A549 (cell line): Measurements from ENCODE around the gene LUZP2. TPM values are rescaled to one million over a fixed set of nuclear protein-coding genes. Genes with fewer than 3 reads are reported as not detected.

Experiments used
- ATAC-seq, 2 experiments: fragments of 200-7000 bp in 1 of 2; fragments of >200 bp in 1 of 2; cut with Nextera tagmentation in 1 of 2; cut with Tn5 transposase in 1 of 2; 3 replicates each; pipeline versions ENCODE4 v1.8.0 to v1.9.1; 2018 to 2020; ENCODE audit warnings: mild to moderate bottlenecking in 1 of 2, moderate library complexity in 1 of 2
- CTCF ChIA-PET: fragments of 300-600 bp; sonication (Branson Sonifier 250); formaldehyde crosslinking; extraction: SDS; loops from one replicate; lab custom pipeline; 2021; ENCODE audit warnings: antibody characterized with exemption, inconsistent platforms; lab: Yijun Ruan, JAX
- POLR2A ChIA-PET: fragments of 350-600 bp; formaldehyde crosslinking; extraction: SDS; loops from one replicate; lab custom pipeline; 2021; ENCODE audit warnings: antibody characterized with exemption, inconsistent platforms; lab: Yijun Ruan, JAX
- DNase-seq, 2 experiments: peaks; one replicate each; pipeline versions ENCODE4 v3.0.0 to v3.0.0-alpha.2; 2011 to 2016; ENCODE audit warnings: low read depth in 1 of 2, low spot score in 1 of 2
- FAIRE-seq: peaks from 2 replicates; lab custom pipeline; 2011; peaks lifted over from hg19 to GRCh38; lab: Jason Lieb, UNC
- H3K27ac ChIP-seq, 2 experiments: fragments of >200 bp; sonication (Bioruptor Twin); formaldehyde crosslinking; 3 replicates each; pipeline ENCODE4 v1.5.1; 2016 to 2017
- H3K4me1 ChIP-seq: fragments of >200 bp; sonication (Bioruptor Twin); formaldehyde crosslinking; 3 replicates; pipeline ENCODE4 v1.6.1; 2016
- H3K4me2 ChIP-seq: fragments of >200 bp; sonication (Bioruptor Twin); formaldehyde crosslinking; 3 replicates; pipeline ENCODE4 v1.6.1; 2016
- H3K4me3 ChIP-seq: fragments of >200 bp; sonication (Bioruptor Twin); formaldehyde crosslinking; 3 replicates; pipeline ENCODE4 v1.5.1; 2016
- H3K9me3 ChIP-seq: fragments of >200 bp; sonication (Bioruptor Twin); formaldehyde crosslinking; 3 replicates; pipeline ENCODE4 v1.6.1; 2016
- CBX2 ChIP-seq: fragments of 200-600 bp; sonication (generic); IDR thresholded peaks from 2 replicates; pipeline ENCODE4 v1.6.1; 2016; ENCODE audit warnings: low read depth, mild to moderate bottlenecking, borderline replicate concordance
- CBX8 ChIP-seq: fragments of 200-600 bp; sonication (generic); IDR thresholded peaks from 2 replicates; pipeline ENCODE4 v1.6.1; 2016
- CEBPB ChIP-seq, 2 experiments: fragments of >200 bp in 1 of 2; sonication (Bioruptor Twin) in 1 of 2; formaldehyde crosslinking in 1 of 2; IDR thresholded peaks; 2 replicates each; pipeline ENCODE4 v1.6.1; 2012 to 2016
- CHD4 ChIP-seq: fragments of 200-600 bp; sonication (generic); IDR thresholded peaks from 2 replicates; pipeline ENCODE4 v1.6.1; 2016; ENCODE audit warnings: antibody characterized with exemption, mild to moderate bottlenecking, borderline replicate concordance
- EHF ChIP-seq: fragments of 250-450 bp; sonication (Bioruptor Pico); IDR thresholded peaks from 2 replicates; pipeline ENCODE4 v1.5.0; 2020; ENCODE audit warnings: mild to moderate bottlenecking
- EHMT2 ChIP-seq: fragments of 200-600 bp; sonication (generic); IDR thresholded peaks from 2 replicates; pipeline ENCODE4 v1.6.1; 2016; ENCODE audit warnings: antibody characterized with exemption, low read depth, mild to moderate bottlenecking, moderate library complexity
- EP300 ChIP-seq, 2 experiments: fragments of >200 bp; sonication (Bioruptor Twin); formaldehyde crosslinking; IDR thresholded peaks; 2 replicates in 1 of 2; 3 replicates in 1 of 2; pipeline ENCODE4 v1.6.1; 2016 to 2017
- FOSL2 ChIP-seq, 2 experiments: fragments of 450-650 bp in 1 of 2; fragments of >200 bp in 1 of 2; sonication (Bioruptor Twin) in 1 of 2; formaldehyde crosslinking; IDR thresholded peaks; 2 replicates each; pipeline versions ENCODE4 v1.5.0 to v1.6.1; 2016 to 2020; ENCODE audit warnings: mild to moderate bottlenecking in 1 of 2, moderate library complexity in 1 of 2
- GATA3 ChIP-seq: IDR thresholded peaks from 2 replicates; pipeline ENCODE4 v1.6.1; 2012; ENCODE audit warnings: borderline replicate concordance
- HOXA7 ChIP-seq: fragments of 250-450 bp; sonication (Bioruptor Pico); IDR thresholded peaks from 2 replicates; pipeline ENCODE4 v1.5.0; 2020; ENCODE audit warnings: mild to moderate bottlenecking, moderate library complexity
- HOXB13 ChIP-seq: fragments of 250-450 bp; sonication (Bioruptor Pico); IDR thresholded peaks from 2 replicates; pipeline ENCODE4 v1.5.0; 2020; ENCODE audit warnings: low read depth, mild to moderate bottlenecking, moderate library complexity
- KDM1A ChIP-seq: fragments of 200-600 bp; sonication (generic); IDR thresholded peaks from 2 replicates; pipeline ENCODE4 v1.6.1; 2016; ENCODE audit warnings: low read depth, mild to moderate bottlenecking
- MAFK ChIP-seq: fragments of 450-650 bp; IDR thresholded peaks from 2 replicates; pipeline ENCODE4 v1.6.1; 2014; ENCODE audit not compliant: partially characterized antibody
- MYC ChIP-seq: IDR thresholded peaks from 2 replicates; pipeline ENCODE4 v1.6.1; 2012; ENCODE audit warnings: mild to moderate bottlenecking, inconsistent platforms, low read length, improper control_type of control experiment, borderline replicate concordance
- NFE2L2 ChIP-seq: fragments of 150-350 bp; conservative IDR thresholded peaks from 2 replicates; pipeline ENCODE4 v1.6.1; 2014; ENCODE audit warnings: low read length
- PHF8 ChIP-seq: fragments of 200-600 bp; sonication (generic); IDR thresholded peaks from 2 replicates; pipeline ENCODE4 v1.6.1; 2016; ENCODE audit warnings: low read depth, mild to moderate bottlenecking, antibody characterized with exemption, moderate library complexity, borderline replicate concordance
- POLR2A ChIP-seq: IDR thresholded peaks from 2 replicates; pipeline ENCODE4 v1.6.1; 2012; ENCODE audit warnings: mild to moderate bottlenecking, low read length
- POLR2AphosphoS2 ChIP-seq: conservative IDR thresholded peaks from 2 replicates; pipeline ENCODE4 v1.6.1; 2012; ENCODE audit warnings: low read length, improper control_type of control experiment, inconsistent platforms
- RARB ChIP-seq: fragments of 250-450 bp; sonication (Bioruptor Pico); IDR thresholded peaks from 2 replicates; pipeline ENCODE4 v1.8.0; 2021; ENCODE audit warnings: mild to moderate bottlenecking, moderate library complexity
- RFX5 ChIP-seq: fragments of 450-650 bp; IDR thresholded peaks from 2 replicates; pipeline ENCODE4 v1.7.1; 2014; ENCODE audit warnings: antibody characterized with exemption, mild to moderate bottlenecking, moderate library complexity
- RNF2 ChIP-seq: fragments of 200-600 bp; sonication (generic); IDR thresholded peaks from 2 replicates; pipeline ENCODE4 v1.6.1; 2016; ENCODE audit warnings: low read depth, mild to moderate bottlenecking, antibody characterized with exemption, moderate library complexity, borderline replicate concordance
- SREBF2 ChIP-seq: fragments of 450-650 bp; IDR thresholded peaks from 2 replicates; pipeline ENCODE4 v1.6.1; 2014; ENCODE audit warnings: mild to moderate bottlenecking, moderate library complexity
- TP53 ChIP-seq: fragments of 250-450 bp; sonication (Bioruptor Pico); IDR thresholded peaks from 2 replicates; pipeline ENCODE4 v1.5.0; 2021; ENCODE audit warnings: mild to moderate bottlenecking, moderate library complexity
- ZC3H11A ChIP-seq: fragments of 450-650 bp; IDR thresholded peaks from 2 replicates; pipeline ENCODE4 v1.6.1; 2014; ENCODE audit warnings: antibody characterized with exemption, mild to moderate bottlenecking
- ZNF302 ChIP-seq: fragments of 250-450 bp; sonication (Bioruptor Pico); IDR thresholded peaks from 2 replicates; pipeline ENCODE4 v1.9.0; 2021; ENCODE audit warnings: inconsistent platforms, mild to moderate bottlenecking, moderate library complexity
- ZSCAN20 ChIP-seq: fragments of 250-450 bp; sonication (Bioruptor Pico); IDR thresholded peaks from 2 replicates; pipeline ENCODE4 v1.8.0; 2022; ENCODE audit warnings: mild to moderate bottlenecking, moderate library complexity
- WGBS: methylation state at CpG from one replicate; pipeline ENCODE4 v1.1.6; 2017; ENCODE audit errors: missing lambda C conversion rate; 5-methylcytosine and 5-hydroxymethylcytosine counted together
- polyA plus RNA-seq, 4 experiments: library from polyadenylated mRNA; depleted of rRNA in 3 of 4; stranded (reverse); fragments of >200 nt; fragmentation: RNase III in 1 of 4; extraction: RNeasy Plus Mini Kit Qiagen cat#74134 plus additional on column Dnase treatment in 1 of 4; gene quantifications; 2 replicates in 3 of 4; 3 replicates in 1 of 4; pipeline ENCODE4 v1.2.3, GENCODE V29; 2011 to 2017
- TF ChIP-seq, protein P1 (sequence below): fragments of >200 bp; sonication (Bioruptor Twin); formaldehyde crosslinking; IDR thresholded peaks from 2 replicates; pipeline ENCODE4 v1.6.1; 2016
- TF ChIP-seq, protein P2 (sequence below): fragments of 150-350 bp; IDR thresholded peaks from 2 replicates; pipeline ENCODE4 v1.6.1; 2014; ENCODE audit warnings: low read depth, mild to moderate bottlenecking, low read length
- TF ChIP-seq, protein P3 (sequence below): fragments of 250-450 bp; sonication (Bioruptor Pico); IDR thresholded peaks from 2 replicates; pipeline ENCODE4 v1.5.0; 2021; ENCODE audit warnings: mild to moderate bottlenecking, moderate library complexity, borderline replicate concordance
- TF ChIP-seq, protein P4 (sequence below): fragments of >200 bp; sonication (Bioruptor Twin); formaldehyde crosslinking; IDR thresholded peaks from 3 replicates; pipeline ENCODE4 v1.6.1; 2016

Gene LUZP2
- polyA plus RNA-seq, 2 of the 4 experiments (the other 2 are of a cell fraction): not detected

DNA sequence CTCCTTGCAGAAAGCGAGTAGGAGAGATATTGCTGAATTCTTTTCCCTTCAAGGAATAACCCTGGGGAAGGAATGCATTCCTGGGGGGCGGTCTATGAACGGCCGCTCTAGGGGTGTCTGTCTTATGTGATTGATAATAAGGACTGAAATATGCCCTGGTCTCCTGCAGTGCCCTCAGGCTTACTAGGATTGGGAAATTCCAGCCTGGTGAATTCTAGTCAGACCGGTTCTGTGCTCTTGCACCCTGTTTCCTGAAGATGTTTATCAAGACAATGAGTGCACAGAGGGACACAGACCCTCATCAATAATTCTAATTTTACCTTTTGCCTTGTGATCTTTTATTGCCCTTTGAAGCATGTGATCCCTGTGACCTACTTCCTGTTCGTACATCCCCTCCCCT, 140.7 kb downstream of the LUZP2 start:
- Histone ChIP-seq H3K4me1 (no peaks in the 10 kb centered on the region), H3K4me2 (no peak overlapping the region), H3K4me3 (no peak overlapping the region), H3K9me3 (no peaks in the 10 kb centered on the region), H3K27ac (no peak overlapping the region)
- ChIA-PET CTCF (interaction anchor here (1.1 kb wide), 1 partner anchor 9 kb away, joined by 3 read pairs; no protein-coding TSS in a partner anchor), POLR2A (no interaction called here)
- FAIRE-seq (no peak), ATAC-seq (no peak), DNase-seq (no peak)
- WGBS: 33% methylated on average over 6 of the region's 6 CpGs
- TF ChIP-seq GATA3 (no peak), MYC (no peak), EHMT2 (no peak), NFE2L2 (no peak), ZC3H11A (no peak), RARB (CRISPR knock-in tag) (no peak), CBX2 (no peak), CEBPB (IDR thresholded peaks at IDR 0.05) (no peak), MAFK (no peak), TP53 (no peak), HOXB13 (no peak), SREBF2 (no peak), RFX5 (no peak), PHF8 (no peak)
- TF ChIP-seq, protein P1, sequence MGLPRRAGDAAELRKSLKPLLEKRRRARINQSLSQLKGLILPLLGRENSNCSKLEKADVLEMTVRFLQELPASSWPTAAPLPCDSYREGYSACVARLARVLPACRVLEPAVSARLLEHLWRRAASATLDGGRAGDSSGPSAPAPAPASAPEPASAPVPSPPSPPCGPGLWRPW: no peak
- TF ChIP-seq, protein P2, sequence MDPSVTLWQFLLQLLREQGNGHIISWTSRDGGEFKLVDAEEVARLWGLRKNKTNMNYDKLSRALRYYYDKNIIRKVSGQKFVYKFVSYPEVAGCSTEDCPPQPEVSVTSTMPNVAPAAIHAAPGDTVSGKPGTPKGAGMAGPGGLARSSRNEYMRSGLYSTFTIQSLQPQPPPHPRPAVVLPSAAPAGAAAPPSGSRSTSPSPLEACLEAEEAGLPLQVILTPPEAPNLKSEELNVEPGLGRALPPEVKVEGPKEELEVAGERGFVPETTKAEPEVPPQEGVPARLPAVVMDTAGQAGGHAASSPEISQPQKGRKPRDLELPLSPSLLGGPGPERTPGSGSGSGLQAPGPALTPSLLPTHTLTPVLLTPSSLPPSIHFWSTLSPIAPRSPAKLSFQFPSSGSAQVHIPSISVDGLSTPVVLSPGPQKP: no peak
- TF ChIP-seq, protein P3, sequence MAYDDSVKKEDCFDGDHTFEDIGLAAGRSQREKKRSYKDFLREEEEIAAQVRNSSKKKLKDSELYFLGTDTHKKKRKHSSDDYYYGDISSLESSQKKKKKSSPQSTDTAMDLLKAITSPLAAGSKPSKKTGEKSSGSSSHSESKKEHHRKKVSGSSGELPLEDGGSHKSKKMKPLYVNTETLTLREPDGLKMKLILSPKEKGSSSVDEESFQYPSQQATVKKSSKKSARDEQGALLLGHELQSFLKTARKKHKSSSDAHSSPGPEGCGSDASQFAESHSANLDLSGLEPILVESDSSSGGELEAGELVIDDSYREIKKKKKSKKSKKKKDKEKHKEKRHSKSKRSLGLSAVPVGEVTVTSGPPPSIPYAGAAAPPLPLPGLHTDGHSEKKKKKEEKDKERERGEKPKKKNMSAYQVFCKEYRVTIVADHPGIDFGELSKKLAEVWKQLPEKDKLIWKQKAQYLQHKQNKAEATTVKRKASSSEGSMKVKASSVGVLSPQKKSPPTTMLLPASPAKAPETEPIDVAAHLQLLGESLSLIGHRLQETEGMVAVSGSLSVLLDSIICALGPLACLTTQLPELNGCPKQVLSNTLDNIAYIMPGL (CRISPR knock-in tag): no peak

DNA sequence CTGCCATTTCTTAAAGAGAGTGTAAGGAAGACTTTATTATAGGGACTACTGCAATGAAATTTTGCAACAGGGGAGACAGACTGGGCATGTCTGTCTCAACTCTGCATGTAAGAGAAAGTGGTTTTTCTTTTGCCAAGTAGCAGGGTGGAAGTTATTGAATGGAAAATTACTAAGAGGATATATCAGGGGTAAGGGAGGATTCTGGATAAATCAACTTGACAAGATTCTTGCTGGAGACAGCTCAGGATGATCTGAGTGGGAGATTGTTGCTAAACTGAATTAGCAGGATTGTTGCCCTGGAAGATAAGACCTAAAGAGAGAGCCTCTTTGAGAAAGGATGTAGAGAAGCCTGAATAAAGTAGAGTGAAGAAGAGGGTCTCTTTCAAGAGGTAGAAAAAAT, 145.8 kb downstream of the LUZP2 start:
- POLR2A ChIA-PET: no interaction called here
- TF ChIP-seq, protein P1: no peak
- TF ChIP-seq KDM1A (no peak), HOXB13 (no peak), FOSL2 (IDR thresholded peaks at IDR 0.05) (no peak), FOSL2 (CRISPR knock-in tag; IDR thresholded peaks at IDR 0.05) (no peak)
- TF ChIP-seq, all 56 proteins: peak for 0
- CTCF ChIA-PET: no interaction called here
- Histone ChIP-seq H3K4me1 (no peaks in the 10 kb centered on the region), H3K9me3 (no peaks in the 10 kb centered on the region), H3K4me3 (no peak overlapping the region), H3K4me2 (no peak overlapping the region), H3K27ac (no peak overlapping the region)
- ATAC-seq (no peak), FAIRE-seq (no peak), DNase-seq (no peak)

DNA sequence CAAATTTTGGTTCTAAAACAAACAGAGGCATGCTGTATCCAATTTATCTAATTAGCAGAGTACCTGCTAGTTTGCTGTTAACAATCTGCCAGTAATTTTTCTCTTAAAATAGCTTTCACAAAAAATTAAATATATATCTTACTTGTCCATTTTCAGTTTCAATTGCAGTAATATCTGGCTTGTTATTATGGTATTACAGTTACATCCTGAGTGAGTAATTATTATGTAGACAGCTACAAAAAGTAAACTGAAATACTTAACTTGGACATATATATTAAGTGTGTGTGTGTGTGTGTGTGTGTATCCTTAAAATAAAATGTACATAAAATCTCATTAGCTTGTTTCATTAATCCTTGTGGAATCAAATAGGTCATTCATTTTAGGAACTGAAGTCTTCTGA, 148.7 kb downstream of the LUZP2 start:
- POLR2A ChIA-PET: no interaction called here
- H3K4me3 ChIP-seq: no peak overlapping the region
- CTCF ChIA-PET: no interaction called here
- no peaks in the 10 kb centered on the region for H3K9me3 ChIP-seq
- FAIRE-seq: no peak
- H3K27ac ChIP-seq: no peak overlapping the region
- no peak overlapping the region for H3K4me2 ChIP-seq
- H3K4me1 ChIP-seq: no peaks in the 10 kb centered on the region
- no peak for ATAC-seq
- DNase-seq: no peak
- TF ChIP-seq HOXA7 (CRISPR knock-in tag) (no peak), KDM1A (no peak), ZSCAN20 (CRISPR knock-in tag) (no peak), MAFK (no peak), CBX8 (no peak), EP300 (IDR thresholded peaks at IDR 0.05) (no peak), RNF2 (no peak), PHF8 (no peak), ZNF302 (CRISPR knock-in tag) (no peak), EHF (CRISPR knock-in tag) (no peak), POLR2AphosphoS2 (no peak), RFX5 (no peak), CHD4 (no peak), POLR2A (no peak)
- TF ChIP-seq, protein P4, sequence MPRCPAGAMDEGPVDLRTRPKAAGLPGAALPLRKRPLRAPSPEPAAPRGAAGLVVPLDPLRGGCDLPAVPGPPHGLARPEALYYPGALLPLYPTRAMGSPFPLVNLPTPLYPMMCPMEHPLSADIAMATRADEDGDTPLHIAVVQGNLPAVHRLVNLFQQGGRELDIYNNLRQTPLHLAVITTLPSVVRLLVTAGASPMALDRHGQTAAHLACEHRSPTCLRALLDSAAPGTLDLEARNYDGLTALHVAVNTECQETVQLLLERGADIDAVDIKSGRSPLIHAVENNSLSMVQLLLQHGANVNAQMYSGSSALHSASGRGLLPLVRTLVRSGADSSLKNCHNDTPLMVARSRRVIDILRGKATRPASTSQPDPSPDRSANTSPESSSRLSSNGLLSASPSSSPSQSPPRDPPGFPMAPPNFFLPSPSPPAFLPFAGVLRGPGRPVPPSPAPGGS: no peak
- TF ChIP-seq, protein P2: no peak
- TF ChIP-seq, protein P1: no peak
